Purkinje cell (primary cell): ENCODE data around the gene ESPNL. TPM values are rescaled to one million over a fixed set of nuclear protein-coding genes. Genes with fewer than 3 reads are reported as not detected.

Source experiments
- polyA plus RNA-seq: library from polyadenylated mRNA; unstranded; fragments of >200 nt; fragmentation: Nextera tagmentation; gene quantifications from 2 replicates; pipeline ENCODE4 v1.2.1, GENCODE V29; 2014

Gene ESPNL, protein sequence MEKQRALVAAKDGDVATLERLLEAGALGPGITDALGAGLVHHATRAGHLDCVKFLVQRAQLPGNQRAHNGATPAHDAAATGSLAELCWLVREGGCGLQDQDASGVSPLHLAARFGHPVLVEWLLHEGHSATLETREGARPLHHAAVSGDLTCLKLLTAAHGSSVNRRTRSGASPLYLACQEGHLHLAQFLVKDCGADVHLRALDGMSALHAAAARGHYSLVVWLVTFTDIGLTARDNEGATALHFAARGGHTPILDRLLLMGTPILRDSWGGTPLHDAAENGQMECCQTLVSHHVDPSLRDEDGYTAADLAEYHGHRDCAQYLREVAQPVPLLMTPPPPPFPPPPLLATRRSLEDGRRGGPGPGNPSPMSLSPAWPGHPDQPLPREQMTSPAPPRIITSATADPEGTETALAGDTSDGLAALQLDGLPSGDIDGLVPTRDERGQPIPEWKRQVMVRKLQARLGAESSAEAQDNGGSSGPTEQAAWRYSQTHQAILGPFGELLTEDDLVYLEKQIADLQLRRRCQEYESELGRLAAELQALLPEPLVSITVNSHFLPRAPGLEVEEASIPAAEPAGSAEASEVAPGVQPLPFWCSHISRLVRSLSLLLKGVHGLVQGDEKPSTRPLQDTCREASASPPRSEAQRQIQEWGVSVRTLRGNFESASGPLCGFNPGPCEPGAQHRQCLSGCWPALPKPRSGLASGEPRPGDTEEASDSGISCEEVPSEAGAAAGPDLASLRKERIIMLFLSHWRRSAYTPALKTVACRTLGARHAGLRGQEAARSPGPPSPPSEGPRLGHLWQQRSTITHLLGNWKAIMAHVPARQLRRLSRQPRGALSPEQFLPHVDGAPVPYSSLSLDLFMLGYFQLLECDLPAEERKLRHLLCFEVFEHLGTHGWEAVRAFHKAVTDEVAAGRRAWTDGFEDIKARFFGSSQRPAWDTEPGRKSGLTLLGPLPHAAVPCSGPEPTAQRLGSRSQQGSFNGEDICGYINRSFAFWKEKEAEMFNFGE
- polyA plus RNA-seq = not detected in 2 replicates

DNA sequence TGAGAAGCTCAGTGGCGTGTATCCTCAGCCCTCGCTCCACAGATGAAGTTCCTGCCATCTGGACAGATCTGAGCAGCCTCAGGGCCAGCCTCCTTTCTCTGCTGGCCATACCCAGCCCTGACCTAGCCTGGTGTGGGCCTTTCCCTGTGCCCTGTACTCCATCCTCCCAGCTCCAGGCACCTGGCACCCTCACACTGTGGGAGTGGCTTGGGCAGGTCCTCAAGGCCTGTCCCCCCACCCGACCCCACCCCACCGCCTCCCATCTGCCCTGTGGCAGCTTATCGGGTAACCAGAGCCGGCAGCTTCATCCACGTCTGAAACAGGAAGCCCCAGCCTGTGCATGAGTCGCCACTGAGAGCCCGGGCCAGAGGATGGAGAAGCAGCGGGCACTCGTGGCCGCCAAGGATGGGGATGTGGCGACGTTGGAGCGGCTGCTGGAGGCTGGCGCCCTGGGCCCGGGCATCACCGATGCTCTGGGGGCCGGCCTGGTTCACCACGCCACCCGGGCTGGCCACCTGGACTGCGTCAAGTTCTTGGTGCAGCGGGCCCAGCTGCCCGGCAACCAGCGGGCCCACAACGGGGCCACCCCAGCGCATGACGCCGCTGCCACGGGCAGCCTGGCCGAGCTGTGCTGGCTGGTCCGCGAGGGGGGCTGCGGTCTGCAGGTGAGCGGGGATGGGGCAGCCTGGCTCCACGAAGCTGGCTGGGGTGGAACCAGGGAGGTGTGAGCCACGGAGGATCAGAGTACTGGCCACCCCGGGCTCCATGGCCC is at the start of gene ESPNL:
ESPNL (plus strand) TSS at position 292 of the 772 bp plus-strand sequence; CDS start at position 372, 80 bp downstream.

GRCh38 chr2:238060542-238061314 is 39.4 kb upstream of the ESPNL start, which contains the start of gene SCLY:
Gene SCLY, plus strand, starts transcription at chr2:238061001. Its CDS starts 54 bp downstream, at chr2:238061055.

DNA sequence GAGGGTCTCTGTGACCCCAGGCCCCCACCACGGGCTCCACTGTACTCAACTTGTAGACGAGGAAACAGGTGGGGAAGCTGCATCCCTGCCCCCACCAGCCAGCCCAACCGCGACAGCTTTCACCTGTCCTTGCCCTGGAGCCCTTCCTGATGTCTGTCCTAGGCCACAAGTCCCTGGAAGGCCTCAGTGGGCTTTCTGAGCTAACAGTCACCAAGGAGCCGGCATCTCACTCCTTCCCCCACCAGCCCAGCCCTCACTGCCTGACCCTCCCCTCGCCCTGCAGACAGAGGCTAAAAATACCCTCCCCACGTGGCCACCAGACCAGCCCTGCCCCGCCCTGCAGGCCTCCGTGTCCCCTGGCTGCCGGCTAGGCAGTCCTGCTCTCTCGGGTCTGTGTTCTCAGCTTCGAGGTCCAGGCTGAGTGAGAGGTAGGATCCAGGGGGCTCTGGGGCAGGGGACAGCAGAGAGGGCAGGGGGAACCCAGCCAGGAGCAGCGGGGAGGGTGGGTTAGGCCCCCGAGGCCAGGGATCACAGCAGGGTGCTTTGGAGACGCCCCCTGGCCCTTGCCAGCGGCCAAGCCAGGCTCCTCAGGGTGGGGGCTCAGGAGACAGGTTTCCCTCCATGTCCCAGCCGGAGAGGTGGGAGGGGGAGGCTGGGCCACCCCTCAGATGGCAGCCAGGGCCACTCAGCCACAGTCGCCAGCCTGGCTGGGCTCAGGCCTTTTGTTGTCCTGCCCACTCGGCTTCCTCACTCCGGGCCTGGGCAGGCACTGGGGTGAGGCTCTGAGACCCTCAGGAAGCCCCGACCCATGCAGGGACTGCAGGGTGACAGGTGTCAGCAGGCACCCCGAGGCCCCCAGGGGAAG is 38.4 kb downstream of the ESPNL start, which contains the start of gene KLHL30:
KLHL30 (plus strand) TSS at position 338 of the 865 bp plus-strand sequence. CDS start 2,087 bp downstream, outside the sequence.

DNA sequence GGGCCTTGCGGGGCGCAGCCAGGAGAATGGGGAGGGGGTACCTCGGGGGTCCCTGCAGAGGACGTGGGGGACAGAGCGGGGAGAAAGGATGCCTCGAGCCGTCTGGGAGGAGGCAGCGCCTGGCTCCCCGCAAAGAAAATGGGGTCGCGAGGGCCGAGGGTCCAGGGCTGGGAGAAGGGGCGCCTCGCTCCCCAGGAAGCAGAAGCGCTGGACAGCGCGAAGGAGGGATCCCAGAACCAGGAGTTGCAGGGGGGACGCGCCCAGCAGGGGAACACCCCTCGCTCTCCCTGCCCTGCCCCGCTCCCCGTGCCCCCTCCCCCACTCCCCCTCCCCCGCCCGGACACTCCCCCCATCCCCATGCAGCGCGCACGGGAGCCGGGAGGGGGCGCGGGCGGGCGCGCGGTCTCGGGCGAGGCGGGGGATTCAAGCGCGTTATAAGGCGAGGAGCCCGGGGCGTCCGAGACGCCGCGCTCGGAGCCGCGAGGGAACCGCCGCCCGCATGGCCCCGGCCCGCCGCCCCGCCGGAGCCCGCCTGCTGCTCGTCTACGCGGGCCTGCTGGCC is 58.5 kb downstream of the ESPNL start, which contains the start of gene ERFE:
ERFE (plus strand) TSS at position 462 of the 562 bp plus-strand sequence; CDS start at position 500, 38 bp downstream.

Other genes with a start within 250 kb of the ESPNL start
- gene RAMP1, start 240.7 kb upstream of the ESPNL start, polyA plus RNA-seq = 23.2 and 38.6 TPM in 2 replicates
- gene UBE2F, start 133.3 kb upstream of the ESPNL start, polyA plus RNA-seq = 60.7 and 66.5 TPM in 2 replicates
- gene SCLY, start 39.3 kb upstream of the ESPNL start, polyA plus RNA-seq = 4.2 and 8.9 TPM in 2 replicates
- gene KLHL30, start 38.3 kb downstream of the ESPNL start, polyA plus RNA-seq = not detected in 2 replicates
- gene ERFE, start 58.6 kb downstream of the ESPNL start, polyA plus RNA-seq = 3.7 TPM in 1 of 2 replicates, not detected in the other
- 12.1 and 17.0 TPM in 2 replicates for gene ILKAP, start 103.4 kb downstream of the ESPNL start, polyA plus RNA-seq
- 0.26 and 0.98 TPM in 2 replicates for gene HES6, start 139.7 kb downstream of the ESPNL start, polyA plus RNA-seq
- 3.5 and 7.2 TPM in 2 replicates for gene PER2, start 188.3 kb downstream of the ESPNL start, polyA plus RNA-seq
- 3.7 and 13.5 TPM in 2 replicates for gene TRAF3IP1, start 220.2 kb downstream of the ESPNL start, polyA plus RNA-seq